GM12878 (cell line): Measurements from ENCODE around the gene LRCH3. TPM values are rescaled to one million over a fixed set of nuclear protein-coding genes. Genes with fewer than 3 reads are reported as not detected.

Experiments
- ATAC-seq: fragments of 200-7000 bp; cut with Tn5 transposase; 3 replicates; pipeline ENCODE4 v1.9.1; 2020; ENCODE audit warnings: mild to moderate bottlenecking, moderate library complexity
- BruUV-seq: library from RNA; stranded (reverse); fragments of 400-500 nt; replicated peaks from 2 replicates; lab custom pipeline; 2021; lab: Mats Ljungman, UMichigan
- CTCF ChIA-PET: fragments of 300-600 bp; sonication (Branson Sonifier 250); formaldehyde crosslinking; extraction: SDS; loops from one replicate; lab custom pipeline; 2021; ENCODE audit warnings: inconsistent platforms; lab: Yijun Ruan, JAX
- POLR2A ChIA-PET: fragments of 350-600 bp; formaldehyde crosslinking; extraction: SDS; loops from one replicate; lab custom pipeline; 2021; ENCODE audit warnings: inconsistent platforms; lab: Charles Lee
- RAD21 ChIA-PET: fragments of 300-600 bp; sonication (Branson Sonifier 250); formaldehyde crosslinking; loops from one replicate; lab custom pipeline; 2023; ENCODE audit warnings: antibody characterized with exemption; ENCODE audit not compliant: unreplicated experiment; lab: Charles Lee
- SMC1A ChIA-PET: fragments of 300-600 bp; sonication (Branson Sonifier 250); formaldehyde crosslinking; loops from one replicate; lab custom pipeline; 2023; ENCODE audit not compliant: unreplicated experiment, uncharacterized antibody; lab: Charles Lee
- DNase-seq: peaks from one replicate; pipeline ENCODE4 v3.0.0-alpha.2; 2011; ENCODE audit warnings: low read depth, low spot score
- FAIRE-seq: peaks from 3 replicates; lab custom pipeline; 2011; peaks lifted over from hg19 to GRCh38; lab: Jason Lieb, UNC
- H2AFZ ChIP-seq: 2 replicates; pipeline ENCODE4 v1.6.0; 2011; ENCODE audit warnings: low read depth, low read length, control low read depth; ENCODE audit not compliant: control insufficient read depth
- H3K27ac ChIP-seq: 2 replicates; pipeline ENCODE4 v1.5.1; 2011; ENCODE audit warnings: control low read depth; ENCODE audit not compliant: control insufficient read depth, insufficient read depth
- H3K27me3 ChIP-seq, 2 experiments: replicated peaks in 1 of 2; 2 replicates each; pipeline versions ENCODE4 v1.6.0 to v1.6.1; 2011; ENCODE audit warnings: low read length in 1 of 2; ENCODE audit not compliant: control insufficient read depth in 2 of 2, insufficient read depth in 2 of 2
- H3K36me3 ChIP-seq, 2 experiments: 2 replicates each; pipeline ENCODE4 v1.5.1; 2011; ENCODE audit warnings: low read length in 1 of 2; ENCODE audit not compliant: control insufficient read depth in 2 of 2, insufficient read depth in 2 of 2
- H3K4me1 ChIP-seq: 2 replicates; pipeline ENCODE4 v1.6.1; 2011; ENCODE audit warnings: mild to moderate bottlenecking, low read length, moderate library complexity, mixed read lengths; ENCODE audit not compliant: control insufficient read depth, insufficient read depth
- H3K4me2 ChIP-seq: 2 replicates; pipeline ENCODE4 v1.6.0; 2011; ENCODE audit warnings: control low read depth; ENCODE audit not compliant: control insufficient read depth, insufficient read depth
- H3K4me3 ChIP-seq: fragments of 200-600 bp; sonication (generic); 2 replicates; pipeline ENCODE4 v1.5.1; 2016
- H3K79me2 ChIP-seq: 2 replicates; pipeline ENCODE4 v1.6.0; 2011; ENCODE audit warnings: low read length; ENCODE audit not compliant: control insufficient read depth, insufficient read depth
- H3K9ac ChIP-seq: 2 replicates; pipeline ENCODE4 v1.8.0; 2011; ENCODE audit warnings: low read length, control low read depth, mixed read lengths; ENCODE audit not compliant: control insufficient read depth, insufficient read depth
- H3K9me3 ChIP-seq: replicated peaks from 3 replicates; pipeline ENCODE4 v1.5.1; 2011; ENCODE audit warnings: mild to moderate bottlenecking, low read length; ENCODE audit not compliant: control insufficient read depth, insufficient read depth
- H4K20me1 ChIP-seq: 2 replicates; pipeline ENCODE4 v1.6.0; 2011; ENCODE audit not compliant: control insufficient read depth, insufficient read depth
- EZH2 ChIP-seq: IDR thresholded peaks from 2 replicates; pipeline ENCODE4 v1.6.1; 2012; ENCODE audit warnings: low read depth, mild to moderate bottlenecking, control low read depth, inconsistent platforms, low read length, borderline replicate concordance; ENCODE audit not compliant: control insufficient read depth
- RELA ChIP-seq: fragments of 450-650 bp; IDR thresholded peaks from 2 replicates; pipeline ENCODE4 v1.8.0; 2014; ENCODE audit warnings: borderline replicate concordance; ENCODE audit not compliant: partially characterized antibody
- RUNX3 ChIP-seq: IDR thresholded peaks from 2 replicates; pipeline ENCODE4 v1.6.1; 2012; ENCODE audit warnings: low read length, inconsistent platforms
- WGBS: methylation state at CpG from one replicate; pipeline ENCODE4 v1.1.6; 2016; ENCODE audit warnings: low lambda C conversion rate; ENCODE audit not compliant: insufficient replicate concordance, insufficient coverage; ENCODE audit errors: missing lambda C conversion rate; 5-methylcytosine and 5-hydroxymethylcytosine counted together
- in situ Hi-C: fragments of 300-500 bp; cut with MboI; formaldehyde crosslinking; loops from 9 replicates; pipeline ENCODE4 v1.14.3; 2018; ENCODE audit warnings: mixed read lengths
- intact Hi-C: fragments of 100-400 bp; cut with micrococcal nuclease; formaldehyde crosslinking; loops from one replicate; pipeline ENCODE4 v1.14.2; 2022; ENCODE audit not compliant: unreplicated experiment
- polyA plus RNA-seq, 11 experiments: library from polyadenylated mRNA; depleted of rRNA in 4 of 11; unstranded in 6 of 11; stranded (reverse) in 5 of 11; fragments of >200 nt; fragmentation: Nextera tagmentation in 4 of 11; fragmentation: Illumina TruSeq in 1 of 11; extraction: Ambion mirVana in 4 of 11; extraction: Trizol in 1 of 11; gene quantifications; 1 replicate in 1 of 11; 2 replicates in 10 of 11; pipeline versions ENCODE4 v1.2.1 to v1.2.3, GENCODE V29; 2011 to 2016; ENCODE audit warnings: inconsistent platforms in 2 of 11, missing spikeins in 2 of 11, low read depth in 1 of 11
- total RNA-seq, 4 experiments: library from RNA; depleted of rRNA in 3 of 4; stranded (reverse); fragments of >200 nt in 3 of 4; fragmentation: Illumina TruSeq in 1 of 4; extraction: Trizol in 1 of 4; gene quantifications; 2 replicates each; pipeline versions ENCODE4 v1.2.1 to v1.2.3, GENCODE V29; 2013 to 2021
- TF ChIP-seq, protein P1 (sequence below): fragments of 450-650 bp; IDR thresholded peaks from 2 replicates; pipeline ENCODE4 v1.6.1; 2014; ENCODE audit warnings: mild to moderate bottlenecking
- TF ChIP-seq, protein P2 (sequence below): fragments of 450-650 bp; IDR thresholded peaks from 2 replicates; pipeline ENCODE4 v1.6.1; 2016; ENCODE audit warnings: mild to moderate bottlenecking, moderate library complexity, borderline replicate concordance
- TF ChIP-seq, protein P3 (sequence below): IDR thresholded peaks from 2 replicates; pipeline ENCODE4 v1.6.1; 2012; ENCODE audit warnings: low read length, inconsistent platforms

Gene LRCH3
- total and polyA plus RNA-seq, 10 of the 15 experiments (the other 5 are each of a cell fraction or from before 2014, with no cell fraction given), result 3.9 to 136 (median 40.6) TPM

DNA sequence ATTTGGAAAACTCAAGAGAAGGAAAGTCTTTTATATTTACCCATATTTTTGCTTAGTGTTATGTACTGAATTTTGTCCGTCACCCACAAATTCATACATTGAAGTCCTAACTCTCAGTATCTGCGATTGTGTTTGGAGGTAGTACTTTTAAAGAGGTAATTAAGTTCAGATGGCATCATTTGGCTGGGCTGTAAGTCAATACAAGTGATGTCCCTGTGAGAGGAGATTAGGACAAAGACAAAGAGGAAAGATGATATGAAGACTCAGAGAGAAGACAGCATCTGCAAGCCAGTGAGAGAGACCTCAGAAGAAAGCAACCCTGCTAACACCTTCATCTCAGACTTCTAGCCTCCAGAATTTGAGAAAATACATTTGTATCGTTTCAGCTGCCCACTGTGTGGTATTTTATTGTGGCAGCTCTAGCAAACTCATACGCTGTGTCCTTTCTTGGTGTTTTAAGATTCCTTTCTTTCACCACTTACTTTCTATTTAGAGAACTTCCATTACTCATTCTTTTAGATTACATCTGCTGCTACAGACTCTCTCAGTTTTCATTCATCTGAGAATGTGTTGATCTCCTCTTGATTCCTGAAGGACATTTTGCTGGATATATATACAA, 17.0 kb downstream of the LRCH3 start:
- no peak overlapping the region for H3K9ac ChIP-seq
- peaks cover 14% of the 10 kb centered on the region; the same call in 1 of the 2 replicates for H3K4me1 ChIP-seq
- H2AFZ ChIP-seq, result no peak overlapping the region
- H3K27ac ChIP-seq, result peak overlapping the region; percentile 27
- POLR2A ChIA-PET, result no interaction called here
- ATAC-seq, result peak; percentile 28; the same call in 1 of the 3 replicates
- H3K36me3 ChIP-seq, result no peaks in the 10 kb centered on the region; a peak in 1 of 4 replicates
- RAD21 ChIA-PET, result no interaction called here
- peak overlapping the region; percentile 41; the same call in 1 of the 2 replicates for H3K4me2 ChIP-seq
- 94% methylated on average over 4 of the region's 4 CpGs for WGBS
- TF ChIP-seq RUNX3, result peak; percentile 9; the same call in 1 of the 2 replicates
- no peak for TF ChIP-seq EZH2
- DNase-seq, result no peak
- CTCF ChIA-PET, result interaction anchor here (1.6 kb wide), 1 partner anchor 13 kb away, joined by 6 read pairs; no protein-coding TSS in a partner anchor
- BruUV-seq, result no TSS peak
- SMC1A ChIA-PET, result interaction anchor here (2.2 kb wide), 1 partner anchor 15 kb away, joined by 7 read pairs; no protein-coding TSS in a partner anchor
- H3K9me3 ChIP-seq, result no peaks in the 10 kb centered on the region; the same call in 2 of the 3 replicates
- in situ Hi-C loops, result no loop called here
- H3K4me3 ChIP-seq, result no peak overlapping the region
- peaks cover 71% of the 10 kb centered on the region for H3K79me2 ChIP-seq
- H4K20me1 ChIP-seq, result no peaks in the 10 kb centered on the region
- intact Hi-C loops, result no loop called here
- no peak for FAIRE-seq
- H3K27me3 ChIP-seq, result no peaks in the 10 kb centered on the region

DNA sequence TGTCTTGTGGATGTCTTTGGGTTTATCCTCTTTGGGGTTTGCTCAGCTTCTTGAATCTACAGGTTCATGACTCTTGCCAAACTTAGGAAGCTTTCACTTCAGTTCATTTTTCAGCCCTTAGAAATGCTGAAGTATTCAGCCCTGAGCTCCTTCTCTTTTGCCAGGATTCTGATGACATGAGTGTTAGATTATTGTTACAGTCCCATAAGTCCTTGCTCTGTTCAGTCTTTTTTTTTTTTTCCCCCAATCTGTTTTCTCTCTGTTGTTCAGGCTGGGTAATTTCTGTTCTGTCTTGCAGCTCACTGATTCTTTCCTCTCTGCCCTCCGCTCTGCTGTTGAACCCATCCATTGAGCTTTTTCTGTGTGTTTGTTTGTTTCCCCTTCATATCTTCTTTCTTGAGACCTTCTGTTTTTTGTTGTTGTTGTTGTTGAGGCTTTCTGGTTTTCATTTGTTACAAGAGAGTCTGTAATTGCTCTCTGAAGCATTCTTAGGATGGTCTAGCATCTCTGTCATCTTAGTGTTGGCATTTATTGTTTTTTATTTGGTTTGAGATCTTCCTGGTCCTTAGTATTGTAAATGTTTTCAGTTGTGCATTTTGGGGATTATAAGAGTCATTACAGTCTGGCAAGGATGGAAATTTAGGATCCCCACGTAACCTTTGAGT, 18.4 kb downstream of the LRCH3 start:
- H4K20me1 ChIP-seq, result no peaks in the 10 kb centered on the region
- FAIRE-seq, result no peak
- H2AFZ ChIP-seq, result no peak overlapping the region
- ChIA-PET POLR2A (interaction anchor here (0.6 to 2.3 kb wide), 8 partner anchors 8 to 774 kb away, joined by 3 to 7 read pairs (median 4); partner anchors contain the start of gene LRCH3), RAD21 (interaction anchor here (0.6 to 1.3 kb wide), 4 partner anchors 9 to 34 kb away, joined by 3 to 5 read pairs (median 4); no protein-coding TSS in a partner anchor), CTCF (interaction anchor here (0.8 to 2.7 kb wide), 6 partner anchors 8 to 86 kb away, joined by 3 to 11 read pairs (median 4); no protein-coding TSS in a partner anchor), SMC1A (interaction anchor here (0.6 to 2.2 kb wide), 12 partner anchors 11 to 254 kb away, joined by 3 to 7 read pairs (median 3); partner anchors contain the start of gene BDH1)
- in situ Hi-C loops (no loop called here), intact Hi-C loops (no loop called here)
- peaks cover 65% of the 10 kb centered on the region for H3K79me2 ChIP-seq
- no peaks in the 10 kb centered on the region; a peak in 1 of 4 replicates for H3K36me3 ChIP-seq
- no peak overlapping the region for H3K4me3 ChIP-seq
- ATAC-seq, result peak; percentile 46
- no TSS peak for BruUV-seq
- no peaks in the 10 kb centered on the region for H3K27me3 ChIP-seq
- 0 out of 2 replicates have a peak overlapping the region, but pooled peaks have one; percentile 11 for H3K4me2 ChIP-seq
- peaks cover 10% of the 10 kb centered on the region; the same call in 1 of the 2 replicates for H3K4me1 ChIP-seq
- no peaks in the 10 kb centered on the region; the same call in 2 of the 3 replicates for H3K9me3 ChIP-seq
- H3K27ac ChIP-seq, result peak overlapping the region; percentile 13; the same call in 1 of the 2 replicates
- 19% methylated on average over 2 of the region's 2 CpGs for WGBS
- no peak overlapping the region for H3K9ac ChIP-seq
- no peak for DNase-seq
- TF ChIP-seq, protein P1, sequence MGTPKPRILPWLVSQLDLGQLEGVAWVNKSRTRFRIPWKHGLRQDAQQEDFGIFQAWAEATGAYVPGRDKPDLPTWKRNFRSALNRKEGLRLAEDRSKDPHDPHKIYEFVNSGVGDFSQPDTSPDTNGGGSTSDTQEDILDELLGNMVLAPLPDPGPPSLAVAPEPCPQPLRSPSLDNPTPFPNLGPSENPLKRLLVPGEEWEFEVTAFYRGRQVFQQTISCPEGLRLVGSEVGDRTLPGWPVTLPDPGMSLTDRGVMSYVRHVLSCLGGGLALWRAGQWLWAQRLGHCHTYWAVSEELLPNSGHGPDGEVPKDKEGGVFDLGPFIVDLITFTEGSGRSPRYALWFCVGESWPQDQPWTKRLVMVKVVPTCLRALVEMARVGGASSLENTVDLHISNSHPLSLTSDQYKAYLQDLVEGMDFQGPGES, result no peak
- no peak for TF ChIP-seq RELA
- TF ChIP-seq, protein P2, sequence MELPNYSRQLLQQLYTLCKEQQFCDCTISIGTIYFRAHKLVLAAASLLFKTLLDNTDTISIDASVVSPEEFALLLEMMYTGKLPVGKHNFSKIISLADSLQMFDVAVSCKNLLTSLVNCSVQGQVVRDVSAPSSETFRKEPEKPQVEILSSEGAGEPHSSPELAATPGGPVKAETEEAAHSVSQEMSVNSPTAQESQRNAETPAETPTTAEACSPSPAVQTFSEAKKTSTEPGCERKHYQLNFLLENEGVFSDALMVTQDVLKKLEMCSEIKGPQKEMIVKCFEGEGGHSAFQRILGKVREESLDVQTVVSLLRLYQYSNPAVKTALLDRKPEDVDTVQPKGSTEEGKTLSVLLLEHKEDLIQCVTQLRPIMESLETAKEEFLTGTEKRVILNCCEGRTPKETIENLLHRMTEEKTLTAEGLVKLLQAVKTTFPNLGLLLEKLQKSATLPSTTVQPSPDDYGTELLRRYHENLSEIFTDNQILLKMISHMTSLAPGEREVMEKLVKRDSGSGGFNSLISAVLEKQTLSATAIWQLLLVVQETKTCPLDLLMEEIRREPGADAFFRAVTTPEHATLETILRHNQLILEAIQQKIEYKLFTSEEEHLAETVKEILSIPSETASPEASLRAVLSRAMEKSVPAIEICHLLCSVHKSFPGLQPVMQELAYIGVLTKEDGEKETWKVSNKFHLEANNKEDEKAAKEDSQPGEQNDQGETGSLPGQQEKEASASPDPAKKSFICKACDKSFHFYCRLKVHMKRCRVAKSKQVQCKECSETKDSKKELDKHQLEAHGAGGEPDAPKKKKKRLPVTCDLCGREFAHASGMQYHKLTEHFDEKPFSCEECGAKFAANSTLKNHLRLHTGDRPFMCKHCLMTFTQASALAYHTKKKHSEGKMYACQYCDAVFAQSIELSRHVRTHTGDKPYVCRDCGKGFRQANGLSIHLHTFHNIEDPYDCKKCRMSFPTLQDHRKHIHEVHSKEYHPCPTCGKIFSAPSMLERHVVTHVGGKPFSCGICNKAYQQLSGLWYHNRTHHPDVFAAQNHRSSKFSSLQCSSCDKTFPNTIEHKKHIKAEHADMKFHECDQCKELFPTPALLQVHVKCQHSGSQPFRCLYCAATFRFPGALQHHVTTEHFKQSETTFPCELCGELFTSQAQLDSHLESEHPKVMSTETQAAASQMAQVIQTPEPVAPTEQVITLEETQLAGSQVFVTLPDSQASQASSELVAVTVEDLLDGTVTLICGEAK, result no peak
- TF ChIP-seq, protein P3, sequence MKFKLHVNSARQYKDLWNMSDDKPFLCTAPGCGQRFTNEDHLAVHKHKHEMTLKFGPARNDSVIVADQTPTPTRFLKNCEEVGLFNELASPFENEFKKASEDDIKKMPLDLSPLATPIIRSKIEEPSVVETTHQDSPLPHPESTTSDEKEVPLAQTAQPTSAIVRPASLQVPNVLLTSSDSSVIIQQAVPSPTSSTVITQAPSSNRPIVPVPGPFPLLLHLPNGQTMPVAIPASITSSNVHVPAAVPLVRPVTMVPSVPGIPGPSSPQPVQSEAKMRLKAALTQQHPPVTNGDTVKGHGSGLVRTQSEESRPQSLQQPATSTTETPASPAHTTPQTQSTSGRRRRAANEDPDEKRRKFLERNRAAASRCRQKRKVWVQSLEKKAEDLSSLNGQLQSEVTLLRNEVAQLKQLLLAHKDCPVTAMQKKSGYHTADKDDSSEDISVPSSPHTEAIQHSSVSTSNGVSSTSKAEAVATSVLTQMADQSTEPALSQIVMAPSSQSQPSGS, result no peak
